Activated CD4-positive, alpha-beta T cell treated with anti-CD3 and anti-CD28 coated beads, Interleukin-2, Interleukin-4, amounts not matched to agents 100 ng/mL and 50 ng/mL, durations not matched to agents 16 hours and 8 hours (primary cell): ENCODE results near the gene MGMT.

Experiments used
- DNase-seq: peaks from one replicate; pipeline ENCODE4 v3.0.0-alpha.2; 2020; ENCODE audit warnings: low spot score

MGMT gene

GRCh38 chr10:129692695-129693094 is 225.7 kb downstream of the MGMT start:
- no peak for DNase-seq

- DNase-seq, result no peak
Observed at GRCh38 chr10:129693382-129693781, 226.3 kb downstream of the MGMT start.

GRCh38 chr10:129694184-129694583 is 227.1 kb downstream of the MGMT start:
- DNase-seq, result no peak

- no peak for DNase-seq
Observed at GRCh38 chr10:129694691-129695243, 227.7 kb downstream of the MGMT start.

- no peak for DNase-seq
Observed at GRCh38 chr10:129695671-129696070, 228.6 kb downstream of the MGMT start.

- DNase-seq, result no peak
Observed at GRCh38 chr10:129696636-129697035, 229.6 kb downstream of the MGMT start.

- no peak for DNase-seq
Observed at GRCh38 chr10:129697463-129698247, 230.6 kb downstream of the MGMT start.

- DNase-seq, result no peak
Observed at GRCh38 chr10:129699722-129700340, 232.8 kb downstream of the MGMT start.

GRCh38 chr10:129702605-129703004 is 235.6 kb downstream of the MGMT start:
- DNase-seq, result no peak

- no peak for DNase-seq
Observed at GRCh38 chr10:129703287-129704137, 236.5 kb downstream of the MGMT start.

GRCh38 chr10:129704225-129704624 is 237.2 kb downstream of the MGMT start:
- DNase-seq, result no peak

GRCh38 chr10:129704786-129705525 is 237.9 kb downstream of the MGMT start:
- DNase-seq, result no peak

GRCh38 chr10:129705676-129706075 is 238.6 kb downstream of the MGMT start:
- DNase-seq, result no peak

- DNase-seq, result no peak
Observed at GRCh38 chr10:129706081-129706480, 239.0 kb downstream of the MGMT start.

- DNase-seq, result no peak
Observed at GRCh38 chr10:129706523-129706922, 239.5 kb downstream of the MGMT start.

- no peak for DNase-seq
Observed at GRCh38 chr10:129707406-129708388, 240.7 kb downstream of the MGMT start.

- DNase-seq, result no peak
Observed at GRCh38 chr10:129709101-129709500, 242.1 kb downstream of the MGMT start.

- DNase-seq, result no peak
Observed at GRCh38 chr10:129709627-129710509, 242.8 kb downstream of the MGMT start.

- DNase-seq, result no peak
Observed at GRCh38 chr10:129710510-129710847, 243.4 kb downstream of the MGMT start.

GRCh38 chr10:129711291-129711690 is 244.2 kb downstream of the MGMT start:
- DNase-seq, result no peak
